Measurements from ENCODE around the gene MINPP1.
"Not testable (repeated sequence)": the region's sequence is repeated elsewhere in the genome, so short reads cannot be mapped to it uniquely, and the experiment has no call there.

MINPP1 gene

GRCh38 chr10:87565010-87565409 is 60.3 kb downstream of the MINPP1 start:
- no peak for DNase-seq (ENCODE audit: low read depth)

- DNase-seq (ENCODE audit: low read depth) = no peak
Measured at GRCh38 chr10:87575851-87576250, 71.2 kb downstream of the MINPP1 start.

- no peak for DNase-seq (ENCODE audit: low read depth)
Measured at GRCh38 chr10:87578160-87578841, 73.6 kb downstream of the MINPP1 start.

- DNase-seq (ENCODE audit: low read depth) = no peak
Measured at GRCh38 chr10:87578842-87579401, 74.2 kb downstream of the MINPP1 start.

DNA sequence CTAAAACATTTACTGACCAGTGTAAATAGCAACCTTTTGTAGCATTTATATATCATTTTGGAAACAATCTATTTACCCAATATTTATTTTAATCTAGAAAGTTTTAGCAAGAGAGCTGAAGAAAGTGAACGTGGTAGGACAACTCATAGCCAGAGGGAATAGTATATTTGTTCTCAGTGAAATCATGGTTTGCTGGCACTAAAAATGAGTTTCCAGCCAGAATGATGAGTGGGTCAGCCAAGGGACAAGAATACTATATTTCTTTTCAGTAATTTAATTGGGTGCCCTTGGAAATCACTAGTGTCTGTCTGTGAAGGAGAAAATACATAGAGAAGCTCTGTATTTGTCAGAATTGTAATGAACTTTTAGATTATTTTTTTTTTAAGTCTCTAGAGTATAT is 74.9 kb downstream of the MINPP1 start:
- DNase-seq (ENCODE audit: low read depth) = no peak

DNA sequence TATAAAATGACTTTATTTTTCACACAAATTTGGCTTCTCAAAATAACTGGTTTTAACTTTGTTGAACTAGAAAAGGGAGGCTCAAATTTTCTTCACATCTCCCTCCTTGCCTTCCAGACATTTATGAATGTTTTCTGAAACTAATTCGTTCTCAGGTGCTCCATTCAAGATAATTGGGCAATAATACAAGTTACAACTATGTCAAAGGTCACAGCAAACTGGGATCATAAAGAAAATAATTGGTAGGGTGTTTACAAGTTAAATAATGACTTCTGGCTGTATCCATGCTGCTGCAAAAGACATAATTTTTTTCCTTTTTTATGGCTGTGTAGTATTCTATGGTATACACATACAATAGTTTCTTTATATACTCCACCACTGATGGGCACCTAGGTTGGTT is 75.3 kb downstream of the MINPP1 start:
- no peak for DNase-seq (ENCODE audit: low read depth)

DNA sequence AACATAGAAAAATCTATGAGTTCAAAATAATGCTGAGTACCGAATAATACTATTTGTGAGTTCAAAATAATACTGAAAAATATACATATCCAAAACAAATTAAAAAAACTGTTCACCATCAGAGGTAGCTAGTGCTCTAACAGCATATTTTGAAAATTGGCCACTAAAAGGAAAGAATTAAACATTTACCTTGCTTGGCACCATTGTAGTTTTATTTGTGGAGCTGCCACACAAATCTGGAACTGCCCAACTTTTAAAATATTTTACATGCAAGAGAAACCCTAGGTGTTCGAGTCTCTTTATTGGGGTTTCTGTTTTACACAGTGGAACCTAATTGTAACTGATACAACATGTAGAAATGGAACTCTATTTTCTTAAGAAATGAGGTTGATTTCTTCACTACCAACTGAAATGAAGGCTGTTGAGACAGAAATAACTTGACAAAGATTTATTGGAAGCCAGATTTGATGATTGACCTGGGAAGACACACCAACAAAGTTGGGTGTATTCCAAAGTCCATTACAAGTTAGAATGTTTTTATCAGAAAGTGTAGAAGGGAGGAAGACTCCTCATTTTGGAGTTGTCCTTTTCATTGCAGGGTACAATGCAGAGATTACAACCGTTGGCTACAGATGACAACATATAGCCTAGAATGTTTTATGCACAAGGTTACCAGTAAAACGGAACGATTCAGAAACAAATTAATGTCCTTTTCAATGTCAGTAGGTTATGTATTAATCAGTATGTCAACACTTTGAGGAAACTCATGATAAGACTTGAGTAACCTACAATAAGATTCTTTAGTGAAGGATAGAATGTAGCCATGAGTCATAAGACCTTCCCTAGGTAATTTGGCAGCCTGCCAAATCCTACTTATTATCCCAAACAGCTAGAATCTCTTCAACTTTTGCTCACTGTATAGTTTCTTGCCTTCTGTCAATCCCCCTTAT is 81.1 kb downstream of the MINPP1 start:
- no peak for DNase-seq (ENCODE audit: low read depth)

DNA sequence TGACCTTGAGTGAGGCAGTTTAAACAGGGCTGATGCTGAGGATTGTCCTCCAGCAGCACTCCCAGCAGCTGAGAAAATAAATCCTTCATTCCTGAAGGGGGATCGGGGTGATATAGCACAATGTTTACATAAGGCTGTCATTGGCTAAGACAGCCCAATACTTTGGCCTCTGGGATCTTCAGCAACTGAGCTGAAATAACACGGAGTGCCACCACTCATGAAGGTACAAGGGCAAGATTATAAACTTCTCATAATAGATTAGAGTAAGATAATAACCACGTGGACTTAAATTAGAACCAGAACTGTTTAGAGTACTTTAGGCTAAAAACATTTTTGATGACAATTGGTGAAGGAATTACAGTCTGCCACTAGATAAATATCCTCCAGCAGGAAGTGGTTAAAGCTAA is 85.0 kb downstream of the MINPP1 start:
- no peak for DNase-seq (ENCODE audit: low read depth)

GRCh38 chr10:87590705-87591588 is 86.3 kb downstream of the MINPP1 start:
- no peak for DNase-seq (ENCODE audit: low read depth)

- DNase-seq (ENCODE audit: low read depth) = no peak
Measured at GRCh38 chr10:87591589-87591886, 86.8 kb downstream of the MINPP1 start.

GRCh38 chr10:87592920-87593319 is 88.2 kb downstream of the MINPP1 start:
- not testable (repeated sequence) for DNase-seq (ENCODE audit: low read depth)

- DNase-seq (ENCODE audit: low read depth) = no peak
Measured at GRCh38 chr10:87593702-87594101, 89.0 kb downstream of the MINPP1 start.

- no peak for DNase-seq (ENCODE audit: low read depth)
Measured at GRCh38 chr10:87594181-87594580, 89.5 kb downstream of the MINPP1 start.

- no peak for DNase-seq (ENCODE audit: low read depth)
Measured at GRCh38 chr10:87594864-87595263, 90.2 kb downstream of the MINPP1 start.

DNA sequence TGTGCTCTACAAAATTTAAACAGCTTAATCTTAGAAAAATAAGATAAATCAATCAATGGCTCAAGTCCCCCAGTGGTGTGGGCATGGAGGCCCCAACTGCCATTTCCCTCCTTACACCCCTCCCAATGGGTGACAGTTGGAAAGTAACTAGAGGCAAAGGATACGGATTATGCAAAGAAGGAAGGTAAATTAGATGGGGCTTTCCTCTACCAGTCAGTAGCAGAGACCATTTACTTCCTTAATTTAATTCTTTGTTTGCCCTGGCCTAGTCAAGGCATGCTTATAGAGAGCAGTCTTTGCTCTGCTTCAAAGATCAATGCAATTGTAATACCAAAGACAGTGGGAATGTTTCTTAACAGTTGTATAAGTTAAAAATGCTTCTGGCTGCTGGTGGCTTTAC is 91.7 kb downstream of the MINPP1 start:
- DNase-seq (ENCODE audit: low read depth) = no peak

- DNase-seq (ENCODE audit: low read depth) = no peak
Measured at GRCh38 chr10:87598700-87599099, 94.0 kb downstream of the MINPP1 start.

- no peak for DNase-seq (ENCODE audit: low read depth)
Measured at GRCh38 chr10:87600581-87600980, 95.9 kb downstream of the MINPP1 start.
